PC-3 (cell line): ENCODE measurements around the gene LKAAEAR1. TPM values are rescaled to one million over a fixed set of nuclear protein-coding genes. Genes with fewer than 3 reads are reported as not detected.

ENCODE experiments used
- ATAC-seq: fragments of 200-7000 bp; cut with Tn5 transposase; 2 replicates; pipeline ENCODE4 v1.9.1; 2020; ENCODE audit warnings: mild to moderate bottlenecking, moderate library complexity
- BruUV-seq: library from RNA; stranded (reverse); fragments of 400-500 nt; replicated peaks from 2 replicates; lab custom pipeline; 2021; lab: Mats Ljungman, UMichigan
- CTCF ChIA-PET: fragments of 300-600 bp; sonication (Branson Sonifier 250); formaldehyde crosslinking; loops from one replicate; lab custom pipeline; 2022; ENCODE audit warnings: antibody characterized with exemption; lab: Charles Lee
- POLR2A ChIA-PET: fragments of 300-600 bp; sonication (Branson Sonifier 250); formaldehyde crosslinking; loops from one replicate; lab custom pipeline; 2022; ENCODE audit warnings: antibody characterized with exemption; ENCODE audit not compliant: unreplicated experiment; lab: Charles Lee
- DNase-seq: peaks from one replicate; pipeline ENCODE4 v3.0.0-alpha.2; 2015
- H2AFZ ChIP-seq: fragments of 300-600 bp; sonication (generic); 2 replicates; pipeline ENCODE4 v1.6.0; 2016; ENCODE audit warnings: antibody characterized with exemption, low read length
- H3F3A ChIP-seq: fragments of 300-600 bp; sonication (generic); one replicate; pipeline ENCODE4 v1.6.0; 2017; ENCODE audit warnings: antibody characterized with exemption, low read length, control low read depth, mild to moderate bottlenecking; ENCODE audit not compliant: unreplicated experiment
- H3K27ac ChIP-seq: fragments of 300-600 bp; sonication (generic); 2 replicates; pipeline ENCODE4 v1.5.1; 2016; ENCODE audit warnings: mild to moderate bottlenecking, low read length
- H3K27me3 ChIP-seq: fragments of 300-600 bp; sonication (generic); 2 replicates; pipeline ENCODE4 v1.6.1; 2016; ENCODE audit warnings: low read length, mixed read lengths
- H3K36me3 ChIP-seq: fragments of 300-600 bp; sonication (generic); 2 replicates; pipeline ENCODE4 v1.6.1; 2016; ENCODE audit warnings: low read depth, mixed run types, low read length, mixed read lengths
- H3K4me1 ChIP-seq: fragments of 300-600 bp; sonication (generic); 2 replicates; pipeline ENCODE4 v1.5.1; 2016; ENCODE audit warnings: low read length; ENCODE audit not compliant: insufficient read depth
- H3K4me2 ChIP-seq: fragments of 300-600 bp; sonication (generic); 2 replicates; pipeline ENCODE4 v1.6.0; 2016; ENCODE audit warnings: low read length
- H3K4me3 ChIP-seq: fragments of 300-600 bp; sonication (generic); 2 replicates; pipeline ENCODE4 v1.5.1; 2016; ENCODE audit warnings: mild to moderate bottlenecking, low read length, mixed read lengths
- H3K79me2 ChIP-seq: fragments of 300-600 bp; sonication (generic); 2 replicates; pipeline ENCODE4 v1.6.1; 2017; ENCODE audit warnings: low read length, mixed read lengths
- H3K9ac ChIP-seq: fragments of 300-600 bp; sonication (generic); 2 replicates; pipeline ENCODE4 v1.6.0; 2016; ENCODE audit warnings: mild to moderate bottlenecking, low read length
- H3K9me2 ChIP-seq: fragments of 300-600 bp; sonication (generic); replicated peaks from 2 replicates; pipeline ENCODE4 v1.6.1; 2016; ENCODE audit warnings: mixed run types, low read length, mixed read lengths
- H3K9me3 ChIP-seq: fragments of 300-600 bp; sonication (generic); 2 replicates; pipeline ENCODE4 v1.6.1; 2016; ENCODE audit warnings: low read length, mixed read lengths
- H4K20me1 ChIP-seq: fragments of 300-600 bp; sonication (generic); 2 replicates; pipeline ENCODE4 v1.6.1; 2016; ENCODE audit warnings: low read length, mixed read lengths
- EZH2 ChIP-seq: fragments of 300-600 bp; sonication (generic); IDR thresholded peaks from one replicate; pipeline ENCODE4 v1.6.1; 2017; ENCODE audit warnings: antibody characterized with exemption, mild to moderate bottlenecking, low read length; ENCODE audit not compliant: unreplicated experiment
- EZH2phosphoT487 ChIP-seq: fragments of 300-600 bp; sonication (generic); IDR thresholded peaks from 2 replicates; pipeline ENCODE4 v1.6.1; 2018; ENCODE audit warnings: mild to moderate bottlenecking, antibody characterized with exemption, low read length, borderline replicate concordance
- intact Hi-C: fragments of 100-400 bp; cut with micrococcal nuclease; formaldehyde crosslinking; loops from 2 replicates; pipeline ENCODE4 v1.9.0; 2023
- total RNA-seq: library from RNA; depleted of rRNA; stranded (reverse); fragments of >200 nt; gene quantifications from 2 replicates; pipeline ENCODE4 v1.2.3, GENCODE V29; 2014
- TF ChIP-seq, protein P1 (sequence below): fragments of 300-600 bp; sonication (generic); conservative IDR thresholded peaks from 2 replicates; pipeline ENCODE4 v1.5.1; 2017; ENCODE audit warnings: antibody characterized with exemption, low read depth, mild to moderate bottlenecking, low read length

LKAAEAR1 gene
- total RNA-seq, 1 experiment from 2014 or later, result 1.1 TPM

DNA sequence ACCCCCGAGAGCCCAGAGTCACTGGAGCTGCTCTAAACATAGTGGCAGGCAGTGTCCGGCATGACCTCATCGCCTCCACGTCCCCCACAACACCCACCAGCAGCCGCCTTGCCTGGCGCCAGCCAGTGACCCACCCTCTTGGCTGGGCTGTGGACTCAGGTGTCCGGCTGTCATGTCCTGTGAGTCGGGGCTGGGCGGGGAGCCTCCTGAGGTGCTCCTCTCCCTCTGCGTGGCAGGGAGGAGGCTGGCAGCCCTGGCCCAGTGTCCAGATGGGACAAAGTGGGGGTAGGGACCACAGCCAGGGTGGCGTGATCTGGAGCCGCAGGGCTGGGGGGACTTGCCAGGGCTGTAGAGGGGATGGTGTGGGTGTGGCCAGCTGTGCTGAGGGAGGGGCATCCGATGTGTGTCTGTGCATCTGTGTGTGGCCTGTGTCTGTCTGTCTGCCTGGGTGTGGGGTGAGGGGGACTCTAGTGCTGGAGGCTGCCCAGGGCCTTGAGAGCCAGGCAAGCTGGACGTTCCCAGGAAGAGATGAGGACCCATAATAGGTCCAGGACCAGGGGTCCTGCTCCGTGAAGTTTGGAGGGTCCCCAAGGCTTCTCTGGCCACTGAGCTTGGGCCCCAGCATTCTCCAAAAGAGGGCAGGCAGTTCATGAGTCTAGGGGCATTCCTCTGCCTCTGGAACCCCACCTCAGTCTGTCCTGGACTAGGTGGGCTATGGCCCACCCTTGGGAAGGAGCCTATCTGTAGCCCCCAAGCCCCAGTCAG lies 32.5 kb downstream of the LKAAEAR1 start:
- no peaks in the 10 kb centered on the region for H3F3A ChIP-seq
- no peaks in the 10 kb centered on the region for H3K27me3 ChIP-seq
- no peaks in the 10 kb centered on the region for H3K9me3 ChIP-seq
- H3K9me2 ChIP-seq, result no peaks in the 10 kb centered on the region
- intact Hi-C loops, result no loop called here
- no TSS peak for BruUV-seq
- no peak overlapping the region for H3K27ac ChIP-seq
- ATAC-seq (no peak), DNase-seq (no peak)
- ChIA-PET CTCF (no interaction called here), POLR2A (no interaction called here)
- no peak overlapping the region for H3K4me3 ChIP-seq
- TF ChIP-seq EZH2 (no peak), EZH2phosphoT487 (no peak)
- TF ChIP-seq, protein P1, sequence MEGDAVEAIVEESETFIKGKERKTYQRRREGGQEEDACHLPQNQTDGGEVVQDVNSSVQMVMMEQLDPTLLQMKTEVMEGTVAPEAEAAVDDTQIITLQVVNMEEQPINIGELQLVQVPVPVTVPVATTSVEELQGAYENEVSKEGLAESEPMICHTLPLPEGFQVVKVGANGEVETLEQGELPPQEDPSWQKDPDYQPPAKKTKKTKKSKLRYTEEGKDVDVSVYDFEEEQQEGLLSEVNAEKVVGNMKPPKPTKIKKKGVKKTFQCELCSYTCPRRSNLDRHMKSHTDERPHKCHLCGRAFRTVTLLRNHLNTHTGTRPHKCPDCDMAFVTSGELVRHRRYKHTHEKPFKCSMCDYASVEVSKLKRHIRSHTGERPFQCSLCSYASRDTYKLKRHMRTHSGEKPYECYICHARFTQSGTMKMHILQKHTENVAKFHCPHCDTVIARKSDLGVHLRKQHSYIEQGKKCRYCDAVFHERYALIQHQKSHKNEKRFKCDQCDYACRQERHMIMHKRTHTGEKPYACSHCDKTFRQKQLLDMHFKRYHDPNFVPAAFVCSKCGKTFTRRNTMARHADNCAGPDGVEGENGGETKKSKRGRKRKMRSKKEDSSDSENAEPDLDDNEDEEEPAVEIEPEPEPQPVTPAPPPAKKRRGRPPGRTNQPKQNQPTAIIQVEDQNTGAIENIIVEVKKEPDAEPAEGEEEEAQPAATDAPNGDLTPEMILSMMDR, result no peak
- H3K4me1 ChIP-seq, result 0 out of 2 replicates have a peak, but pooled peaks cover 3% of the 10 kb centered on the region
- H3K4me2 ChIP-seq, result no peak overlapping the region
- H3K79me2 ChIP-seq, result no peaks in the 10 kb centered on the region
- H4K20me1 ChIP-seq, result no peaks in the 10 kb centered on the region
- H3K36me3 ChIP-seq, result no peaks in the 10 kb centered on the region
- H2AFZ ChIP-seq, result no peak overlapping the region
- no peak overlapping the region for H3K9ac ChIP-seq

DNA sequence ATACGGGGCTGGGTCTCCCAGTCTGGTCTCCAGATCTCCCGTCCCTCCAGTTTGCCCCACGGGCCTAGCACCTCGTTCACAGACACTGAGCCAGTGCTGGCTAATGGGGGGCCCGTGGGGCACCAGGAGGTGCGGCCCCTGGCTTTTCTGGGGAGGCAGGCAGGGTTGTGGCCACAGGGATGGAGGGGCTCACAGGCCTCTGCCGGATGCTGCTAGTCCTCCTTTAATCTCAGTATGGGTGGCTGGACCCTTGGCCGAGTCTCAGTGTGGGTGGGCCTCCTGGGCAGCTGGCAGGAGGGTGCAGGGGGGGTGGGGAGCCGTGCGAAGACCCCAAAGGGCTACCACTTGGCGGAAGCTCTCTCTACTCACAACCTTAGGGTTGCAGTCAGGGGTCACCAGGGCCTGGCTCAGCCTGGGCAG lies 33.2 kb downstream of the LKAAEAR1 start:
- no peak overlapping the region for H3K4me2 ChIP-seq
- POLR2A ChIA-PET, result no interaction called here
- CTCF ChIA-PET, result interaction anchor here (0.5 kb wide), 1 partner anchor 12 kb away, joined by 5 read pairs; the partner anchor contains the start of gene TCEA2
- no peaks in the 10 kb centered on the region for H3K27me3 ChIP-seq
- ATAC-seq (no peak), DNase-seq (no peak)
- no peaks in the 10 kb centered on the region for H3K9me3 ChIP-seq
- no TSS peak for BruUV-seq
- no peak overlapping the region for H3K27ac ChIP-seq
- H3K9me2 ChIP-seq, result no peaks in the 10 kb centered on the region
- intact Hi-C loops, result no loop called here
- H3K9ac ChIP-seq, result no peak overlapping the region
- TF ChIP-seq EZH2 (no peak), EZH2phosphoT487 (no peak)
- TF ChIP-seq, protein P1, result no peak
- no peaks in the 10 kb centered on the region for H3F3A ChIP-seq
- no peak overlapping the region for H2AFZ ChIP-seq
- no peaks in the 10 kb centered on the region for H3K36me3 ChIP-seq
- no peaks in the 10 kb centered on the region for H3K79me2 ChIP-seq
- H4K20me1 ChIP-seq, result no peaks in the 10 kb centered on the region
- H3K4me3 ChIP-seq, result no peak overlapping the region
- 0 out of 2 replicates have a peak, but pooled peaks cover 3% of the 10 kb centered on the region for H3K4me1 ChIP-seq
